ENCODE measurements around the gene SLC7A14.

SLC7A14 gene

DNA sequence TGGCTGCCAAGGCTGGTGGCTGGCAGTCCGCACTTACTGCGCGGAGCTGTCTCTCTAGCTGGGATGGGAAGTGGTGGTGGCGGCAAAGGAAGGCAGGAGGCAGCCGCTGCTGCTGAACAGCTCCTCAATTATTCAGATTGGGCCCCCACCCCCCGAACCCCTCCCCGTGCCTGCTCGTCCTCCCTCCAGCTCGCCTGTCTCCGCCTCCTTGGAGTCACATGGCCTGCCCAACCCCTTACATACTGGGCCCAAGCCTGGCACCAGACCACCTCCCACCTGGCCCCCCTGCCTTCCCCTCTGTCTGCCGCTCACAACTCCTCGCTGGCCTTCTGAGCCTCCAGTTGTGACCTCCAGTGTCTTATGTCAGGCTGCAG lies at the start of gene SLC7A14:
TSS of gene SLC7A14 (minus strand) at position 139 of the 374 bp plus-strand sequence. CDS start 59,139 bp downstream, outside the sequence.
- peak; percentile 71 for DNase-seq (ENCODE audit: low spot score)

DNA sequence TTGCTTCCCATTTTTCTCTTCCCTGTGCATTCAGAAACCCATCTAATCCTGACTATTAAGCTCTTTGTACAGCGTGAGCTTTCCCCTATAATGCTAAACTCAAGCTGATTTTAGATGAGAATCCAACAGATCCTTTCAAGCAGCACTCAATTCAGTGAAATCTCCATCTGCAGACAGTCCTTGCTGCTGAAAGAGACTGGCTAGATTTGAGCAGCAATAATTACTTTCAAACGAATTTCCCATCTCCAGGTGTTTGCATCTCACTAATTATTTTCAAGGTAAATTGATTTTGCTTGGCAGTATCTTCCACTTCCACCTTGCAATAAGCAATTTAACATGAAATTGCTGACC lies 49.5 kb upstream of the SLC7A14 start:
- DNase-seq (ENCODE audit: low spot score): no peak

GRCh38 chr3:170634663-170635384 lies 48.9 kb upstream of the SLC7A14 start:
- no peak for DNase-seq (ENCODE audit: low spot score)

DNA sequence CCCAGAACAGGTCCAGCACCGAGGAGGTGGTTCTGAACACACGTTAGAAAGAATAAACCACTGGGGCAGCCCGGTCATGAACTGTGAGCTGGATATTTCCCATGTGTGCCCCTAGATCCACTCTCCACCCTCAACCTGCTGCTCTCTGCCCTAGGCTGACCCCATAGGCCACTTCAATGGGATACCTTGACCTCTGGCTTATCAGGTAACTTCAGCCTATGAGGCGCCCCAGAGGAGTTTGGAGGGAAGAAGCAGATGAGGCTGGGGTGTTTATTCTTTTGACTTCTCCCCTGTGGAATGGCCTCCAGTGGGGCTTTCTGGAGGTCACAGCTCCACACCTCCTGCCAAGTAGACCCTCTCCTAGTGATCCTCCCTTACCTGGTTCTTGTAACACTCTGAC lies 47.7 kb upstream of the SLC7A14 start:
- no peak for DNase-seq (ENCODE audit: low spot score)

DNA sequence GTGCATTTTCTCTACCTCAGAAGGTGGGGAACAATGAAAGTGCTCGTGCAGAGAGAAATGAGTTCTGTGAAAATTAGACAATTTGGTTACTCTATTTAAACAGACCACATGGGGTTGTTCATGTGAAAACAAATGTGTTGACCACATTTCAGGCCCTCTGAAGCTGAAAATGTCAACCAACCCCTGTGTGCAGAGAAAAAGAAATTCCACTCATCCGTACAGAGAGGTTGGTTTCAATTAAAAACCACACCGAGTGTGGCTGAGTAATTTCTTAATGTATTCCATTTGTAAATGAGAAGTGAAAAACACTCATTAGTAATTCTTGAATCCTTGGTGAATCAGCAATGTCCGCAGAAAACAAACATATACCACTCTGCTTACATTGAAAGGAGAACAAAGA lies 46.9 kb upstream of the SLC7A14 start:
- no peak for DNase-seq (ENCODE audit: low spot score)

DNA sequence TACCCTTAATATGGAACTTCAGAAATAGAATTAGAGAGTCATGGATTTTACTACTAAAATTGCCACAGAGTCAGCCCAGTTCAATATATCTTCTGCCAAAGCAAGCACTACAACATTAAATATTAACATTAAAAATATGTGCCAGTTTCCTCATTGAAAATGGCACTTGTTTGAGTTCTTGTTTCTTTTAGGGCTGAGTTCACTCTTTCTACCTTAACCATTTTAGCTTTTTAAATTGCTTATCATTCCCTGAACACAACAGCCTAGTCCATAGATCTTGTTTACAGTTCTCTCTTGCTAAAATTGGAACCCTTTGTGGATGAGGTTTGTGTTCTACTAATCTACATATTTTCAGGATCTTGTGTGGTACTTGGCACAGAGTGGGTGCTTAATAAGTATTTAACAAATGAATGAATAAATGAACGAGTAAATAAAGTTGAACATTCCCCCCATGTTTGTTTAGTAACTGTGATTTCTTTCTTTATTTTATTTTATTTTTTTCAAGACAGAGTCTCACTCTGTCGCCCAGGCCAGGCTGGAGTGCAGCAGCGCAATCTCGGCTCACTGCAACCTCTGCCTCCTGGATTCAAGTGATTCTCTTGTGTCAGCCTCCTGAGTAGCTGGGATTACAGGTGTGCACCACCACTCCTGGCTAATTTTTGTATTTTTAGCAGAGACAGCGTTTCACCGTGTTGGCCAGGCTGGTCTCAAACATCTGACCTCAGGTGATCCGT lies 46.0 kb upstream of the SLC7A14 start:
- DNase-seq (ENCODE audit: low spot score): no peak

- no peak for DNase-seq (ENCODE audit: low spot score)
Observed at GRCh38 chr3:170623524-170623923, 37.6 kb upstream of the SLC7A14 start.

GRCh38 chr3:170622369-170623159 lies 36.7 kb upstream of the SLC7A14 start:
- peak; percentile 56 for DNase-seq (ENCODE audit: low spot score)

DNA sequence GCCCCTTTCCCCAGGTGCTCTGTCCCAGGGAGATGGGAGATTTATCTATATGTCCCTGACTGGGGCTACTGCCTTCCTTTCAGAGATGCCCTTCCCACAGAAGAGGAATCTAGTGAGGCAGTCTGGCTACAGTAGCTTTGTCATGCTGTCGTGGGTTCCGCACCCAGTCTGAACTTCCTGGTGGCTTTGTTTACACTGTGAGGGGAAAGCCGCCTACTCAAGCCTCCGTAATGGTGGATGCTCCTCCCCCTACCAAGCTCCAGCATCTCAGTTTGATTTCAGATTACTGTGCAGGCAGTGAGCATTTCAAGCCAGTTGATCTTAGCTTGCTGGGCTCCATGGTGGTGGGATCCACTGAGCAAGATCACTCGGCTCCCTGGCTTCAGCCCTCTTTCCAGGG lies 35.4 kb upstream of the SLC7A14 start:
- no peak for DNase-seq (ENCODE audit: low spot score)

- DNase-seq (ENCODE audit: low spot score): no peak
Observed at GRCh38 chr3:170614214-170614966, 28.5 kb upstream of the SLC7A14 start.

GRCh38 chr3:170611751-170612150 lies 25.9 kb upstream of the SLC7A14 start:
- no peak for DNase-seq (ENCODE audit: low spot score)

DNA sequence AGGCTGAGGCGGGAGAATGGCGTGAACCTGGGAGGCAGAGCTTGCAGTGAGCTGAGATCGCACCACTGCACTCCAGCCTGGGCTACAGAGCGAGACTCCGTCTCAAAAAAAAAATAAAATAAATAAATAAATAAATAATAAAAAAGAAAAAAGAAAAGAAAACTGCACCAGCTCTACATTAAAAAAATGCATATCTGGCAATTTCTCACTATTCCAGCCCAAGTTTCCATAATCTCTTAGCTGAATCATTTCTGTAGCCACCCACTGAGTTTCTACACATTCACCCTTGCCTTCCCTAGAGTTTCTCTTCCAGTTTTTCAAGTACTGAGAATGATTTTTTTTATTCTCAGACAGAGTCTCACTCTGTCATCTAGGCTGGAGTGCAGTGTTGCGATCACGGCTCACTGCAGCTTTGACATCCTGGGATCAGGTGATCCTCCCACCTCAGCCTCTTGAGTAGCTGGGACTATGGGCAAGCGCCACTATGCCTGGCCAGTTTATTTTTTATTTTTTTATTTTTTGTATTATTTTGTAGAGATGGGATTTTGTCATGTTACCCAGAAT lies 24.5 kb upstream of the SLC7A14 start:
- DNase-seq (ENCODE audit: low spot score): no peak

GRCh38 chr3:170608475-170608874 lies 22.6 kb upstream of the SLC7A14 start:
- DNase-seq (ENCODE audit: low spot score): no peak

DNA sequence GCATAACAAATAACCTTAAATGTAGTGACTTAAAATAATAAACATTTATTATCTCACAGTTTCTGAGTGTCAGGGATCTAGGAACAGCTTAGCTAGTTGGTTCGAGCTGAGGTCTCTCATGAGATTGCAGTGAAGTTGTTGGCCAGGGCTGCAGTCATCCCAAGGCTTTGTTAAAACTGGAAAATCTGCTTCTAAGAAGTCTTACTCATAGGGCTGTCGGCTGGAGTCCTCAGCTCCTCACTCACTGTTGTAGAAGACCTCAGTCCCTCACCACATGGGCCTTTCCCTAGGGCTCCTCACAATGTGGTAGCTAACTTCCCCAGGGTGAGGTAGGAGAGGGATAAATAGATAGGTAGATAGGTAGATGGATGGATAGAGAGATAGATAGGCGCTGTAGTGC lies 20.8 kb upstream of the SLC7A14 start:
- DNase-seq (ENCODE audit: low spot score): no peak

DNA sequence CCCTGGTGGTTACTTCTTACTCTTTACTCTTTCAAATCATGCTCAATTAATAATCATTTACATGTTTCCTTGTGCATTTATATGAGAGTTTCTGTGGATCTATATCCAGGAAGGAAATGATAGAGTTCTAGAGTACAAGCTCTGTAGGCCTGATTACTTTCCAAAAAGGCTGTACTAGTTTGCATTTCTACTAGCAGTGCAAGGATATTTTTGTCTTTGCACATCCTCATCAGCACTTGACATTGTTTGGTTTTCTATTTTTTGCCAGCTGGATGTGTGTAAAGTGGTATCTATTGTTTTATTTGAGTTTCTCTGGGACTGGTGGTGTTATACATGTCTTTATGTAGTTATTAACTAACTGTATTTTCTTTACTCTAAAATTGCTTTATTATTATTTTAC lies 19.6 kb upstream of the SLC7A14 start:
- DNase-seq (ENCODE audit: low spot score): no peak

DNA sequence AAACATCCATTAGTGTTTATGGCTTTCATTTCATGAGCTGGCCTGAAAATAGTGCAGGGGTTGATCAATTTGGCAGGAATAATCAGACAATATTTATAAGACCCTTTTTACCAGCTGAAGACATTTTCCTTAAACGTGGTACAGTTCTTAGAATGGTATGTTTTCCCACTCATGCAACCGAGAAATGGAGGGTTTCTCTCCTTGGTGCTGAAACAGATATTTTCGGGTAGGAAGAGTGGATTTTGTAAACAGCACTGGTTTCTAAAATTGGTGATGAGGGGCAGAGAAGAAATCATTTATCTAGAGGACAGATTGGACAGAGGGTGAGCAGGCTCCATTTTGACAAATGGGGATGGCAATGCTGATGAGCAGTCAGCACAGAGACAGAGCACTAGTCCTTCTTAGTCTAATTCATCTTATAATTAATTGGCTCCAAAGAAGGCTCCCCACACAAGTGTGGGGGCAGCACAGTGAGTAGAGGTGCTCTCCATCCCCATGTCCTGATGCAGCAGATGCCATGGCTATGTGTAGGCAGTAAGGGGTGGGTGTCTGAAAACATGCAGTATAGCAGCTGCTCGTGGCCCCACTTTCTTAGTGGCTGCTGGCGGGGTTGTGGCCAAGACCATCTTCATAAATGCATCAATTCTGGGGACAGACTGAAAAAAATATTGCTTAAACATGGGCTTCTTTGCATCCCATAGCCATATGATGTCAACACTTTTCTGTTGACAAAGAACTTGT lies 18.1 kb upstream of the SLC7A14 start:
- DNase-seq (ENCODE audit: low spot score): no peak

- no peak for DNase-seq (ENCODE audit: low spot score)
Observed at GRCh38 chr3:170602556-170602955, 16.7 kb upstream of the SLC7A14 start.

DNA sequence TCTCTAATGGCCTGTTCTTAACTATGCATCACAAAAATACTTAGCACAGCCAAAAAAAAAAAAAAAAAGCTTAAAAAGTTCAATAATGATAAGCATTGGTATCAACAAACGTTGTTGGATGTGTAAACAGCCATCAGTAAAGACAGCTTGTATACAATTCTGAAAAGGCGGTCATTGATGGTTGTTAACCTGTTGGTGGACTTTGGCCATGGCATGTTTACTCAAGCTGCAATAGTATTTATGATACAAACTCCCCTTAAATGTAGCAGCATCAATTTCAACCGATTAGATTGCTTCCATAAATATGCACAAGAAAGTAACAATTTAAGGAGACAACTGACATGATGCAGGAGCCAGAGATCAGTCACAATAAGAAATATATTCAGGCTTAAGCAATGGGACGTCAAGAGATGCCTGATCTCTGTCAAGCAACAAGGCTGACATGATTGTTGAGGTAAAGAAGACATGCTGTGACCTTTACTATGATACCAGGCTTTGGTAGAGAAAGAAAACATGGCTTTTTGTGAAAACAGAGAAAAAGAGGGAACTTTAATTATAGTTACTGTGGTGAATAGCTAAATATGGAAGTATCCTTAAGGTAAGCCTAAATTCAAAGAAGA lies 14.2 kb upstream of the SLC7A14 start:
- no peak for DNase-seq (ENCODE audit: low spot score)

GRCh38 chr3:170599091-170599490 lies 13.2 kb upstream of the SLC7A14 start:
- no peak for DNase-seq (ENCODE audit: low spot score)

DNA sequence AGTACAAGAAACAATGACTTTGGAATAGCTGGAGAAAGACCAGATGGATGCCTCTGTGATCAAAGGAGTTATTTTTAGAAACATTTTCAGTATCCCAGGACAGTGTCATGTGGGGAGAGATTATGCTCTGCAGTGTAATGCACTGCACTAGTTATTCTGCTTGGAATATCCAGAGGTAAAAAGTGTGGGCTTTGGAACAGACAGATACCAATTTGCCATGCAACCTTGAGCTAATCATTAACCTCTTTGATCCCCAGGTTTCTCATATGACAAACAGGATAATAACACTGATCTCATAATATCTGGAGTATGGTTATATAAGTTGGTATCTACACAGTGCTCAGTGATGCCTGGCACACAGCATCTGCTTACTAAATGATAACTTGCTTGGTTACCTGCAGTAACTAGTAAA lies 12.2 kb upstream of the SLC7A14 start:
- no peak for DNase-seq (ENCODE audit: low spot score)

- no peak for DNase-seq (ENCODE audit: low spot score)
Observed at GRCh38 chr3:170594528-170594927, 8.7 kb upstream of the SLC7A14 start.

Measured in D341Med (cell line).